H1 (cell line): ENCODE data around the gene NHS.

Experiments
- POLR2AphosphoS5 ChIP-seq: IDR thresholded peaks from 2 replicates; pipeline ENCODE4 v1.6.1; 2011; ENCODE audit warnings: low read depth, low read length
- RAD21 ChIP-seq, 2 experiments: IDR thresholded peaks in 1 of 2; conservative IDR thresholded peaks in 1 of 2; 2 replicates each; pipeline ENCODE4 v1.6.1; 2011; ENCODE audit warnings: low read depth in 2 of 2, low read length in 2 of 2, improper control_type of control experiment in 1 of 2, inconsistent platforms in 1 of 2, mild to moderate bottlenecking in 1 of 2, moderate library complexity in 1 of 2
- TF ChIP-seq, protein P1 (sequence below), 3 experiments: IDR thresholded peaks; 1 replicate in 2 of 3; 2 replicates in 1 of 3; pipeline versions ENCODE4 v1.5.1 to v1.6.1; 2011; ENCODE audit warnings: low read length in 3 of 3, mild to moderate bottlenecking in 3 of 3, inconsistent platforms in 2 of 3, low read depth in 1 of 3, moderate library complexity in 1 of 3; ENCODE audit not compliant: insufficient read depth in 1 of 3; ENCODE audit errors: control extremely low read depth in 1 of 3

- TF ChIP-seq RAD21 (IDR thresholded peaks at IDR 0.05 in 1 of 2, conservative IDR thresholded peaks at IDR 0.05 in 1 of 2; ENCODE audit: low read depth in 2 of 2, low read length in 2 of 2) (no peak), POLR2AphosphoS5 (no peak)
- TF ChIP-seq, protein P1, sequence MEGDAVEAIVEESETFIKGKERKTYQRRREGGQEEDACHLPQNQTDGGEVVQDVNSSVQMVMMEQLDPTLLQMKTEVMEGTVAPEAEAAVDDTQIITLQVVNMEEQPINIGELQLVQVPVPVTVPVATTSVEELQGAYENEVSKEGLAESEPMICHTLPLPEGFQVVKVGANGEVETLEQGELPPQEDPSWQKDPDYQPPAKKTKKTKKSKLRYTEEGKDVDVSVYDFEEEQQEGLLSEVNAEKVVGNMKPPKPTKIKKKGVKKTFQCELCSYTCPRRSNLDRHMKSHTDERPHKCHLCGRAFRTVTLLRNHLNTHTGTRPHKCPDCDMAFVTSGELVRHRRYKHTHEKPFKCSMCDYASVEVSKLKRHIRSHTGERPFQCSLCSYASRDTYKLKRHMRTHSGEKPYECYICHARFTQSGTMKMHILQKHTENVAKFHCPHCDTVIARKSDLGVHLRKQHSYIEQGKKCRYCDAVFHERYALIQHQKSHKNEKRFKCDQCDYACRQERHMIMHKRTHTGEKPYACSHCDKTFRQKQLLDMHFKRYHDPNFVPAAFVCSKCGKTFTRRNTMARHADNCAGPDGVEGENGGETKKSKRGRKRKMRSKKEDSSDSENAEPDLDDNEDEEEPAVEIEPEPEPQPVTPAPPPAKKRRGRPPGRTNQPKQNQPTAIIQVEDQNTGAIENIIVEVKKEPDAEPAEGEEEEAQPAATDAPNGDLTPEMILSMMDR (IDR thresholded peaks at IDR 0.05; ENCODE audit: control extremely low read depth in 1 of 3, insufficient read depth in 1 of 3, low read depth in 1 of 3, low read length in 3 of 3), result no peak
Observed at GRCh38 chrX:17629519-17629918, 254.5 kb downstream of the NHS start.
